Germinal center (tissue), 1 donor: ENCODE data around the gene TDG.
A peak's percentile ranks its signal among the peaks of the same experiment; 100 is the strongest.

Source experiments
- DNase-seq: peaks from one replicate; pipeline ENCODE4 v3.0.0; 2012; ENCODE audit warnings: mixed read lengths, low spot score

The TDG gene

DNA sequence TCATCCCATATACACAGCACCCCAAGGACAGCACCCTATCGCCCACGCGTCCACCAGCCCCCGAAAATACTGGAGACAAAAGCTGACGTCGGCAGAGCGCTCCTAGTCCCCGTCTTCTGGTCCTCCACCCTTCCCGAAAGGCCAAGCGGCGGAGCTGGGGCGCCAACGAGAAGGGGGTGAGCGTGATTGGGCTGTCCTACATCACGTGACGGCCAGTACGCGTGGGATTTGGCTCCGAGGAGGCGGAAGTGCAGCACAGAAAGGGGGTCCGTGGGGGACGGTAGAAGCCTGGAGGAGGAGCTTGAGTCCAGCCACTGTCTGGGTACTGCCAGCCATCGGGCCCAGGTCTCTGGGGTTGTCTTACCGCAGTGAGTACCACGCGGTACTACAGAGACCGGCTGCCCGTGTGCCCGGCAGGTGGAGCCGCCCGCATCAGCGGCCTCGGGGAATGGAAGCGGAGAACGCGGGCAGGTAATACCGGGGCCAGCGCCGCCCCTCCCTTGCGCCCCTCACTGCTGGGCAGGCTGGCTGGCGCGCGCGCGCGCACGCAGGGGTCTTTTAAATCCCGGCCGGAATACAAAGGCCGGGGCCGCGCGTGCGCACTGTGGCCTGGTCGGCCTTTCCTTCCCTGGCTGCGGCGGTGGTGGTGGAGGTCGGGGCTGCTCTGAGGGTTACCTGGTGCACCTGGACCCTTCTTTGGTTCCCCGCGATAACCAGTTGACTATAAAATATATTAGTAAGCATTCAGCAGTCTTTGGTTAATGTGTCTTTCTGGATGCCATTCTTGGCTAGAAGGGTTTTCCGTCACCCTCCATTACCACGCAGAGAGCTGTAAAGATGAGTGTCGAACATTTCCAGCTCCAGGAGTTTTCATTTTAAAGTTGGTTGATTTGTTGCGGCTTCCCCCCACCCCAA is at the start of gene TDG:
TDG (plus strand) TSS at position 283 of the 915 bp plus-strand sequence; CDS start at position 449, 166 bp downstream.
- peak; percentile 97 for DNase-seq

DNA sequence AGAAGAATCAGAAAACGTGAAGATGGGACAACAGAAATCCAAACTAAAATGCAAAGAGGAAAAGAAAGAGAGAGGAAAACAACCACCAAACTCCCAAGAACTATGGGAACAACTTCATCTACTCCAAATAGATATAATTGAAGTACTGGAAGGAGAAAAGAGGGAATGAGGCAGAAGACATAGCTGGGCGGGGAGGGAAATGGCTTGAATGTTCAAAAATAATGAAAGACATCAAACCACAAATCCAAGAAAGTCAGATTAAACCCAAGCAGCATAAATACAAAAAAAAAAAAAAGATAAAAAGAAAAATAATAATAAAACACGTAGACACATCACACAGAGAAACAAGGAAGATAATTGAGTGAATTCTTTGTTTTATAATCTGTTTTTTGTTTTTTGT is 47.8 kb upstream of the TDG start:
- DNase-seq, result no peak

DNA sequence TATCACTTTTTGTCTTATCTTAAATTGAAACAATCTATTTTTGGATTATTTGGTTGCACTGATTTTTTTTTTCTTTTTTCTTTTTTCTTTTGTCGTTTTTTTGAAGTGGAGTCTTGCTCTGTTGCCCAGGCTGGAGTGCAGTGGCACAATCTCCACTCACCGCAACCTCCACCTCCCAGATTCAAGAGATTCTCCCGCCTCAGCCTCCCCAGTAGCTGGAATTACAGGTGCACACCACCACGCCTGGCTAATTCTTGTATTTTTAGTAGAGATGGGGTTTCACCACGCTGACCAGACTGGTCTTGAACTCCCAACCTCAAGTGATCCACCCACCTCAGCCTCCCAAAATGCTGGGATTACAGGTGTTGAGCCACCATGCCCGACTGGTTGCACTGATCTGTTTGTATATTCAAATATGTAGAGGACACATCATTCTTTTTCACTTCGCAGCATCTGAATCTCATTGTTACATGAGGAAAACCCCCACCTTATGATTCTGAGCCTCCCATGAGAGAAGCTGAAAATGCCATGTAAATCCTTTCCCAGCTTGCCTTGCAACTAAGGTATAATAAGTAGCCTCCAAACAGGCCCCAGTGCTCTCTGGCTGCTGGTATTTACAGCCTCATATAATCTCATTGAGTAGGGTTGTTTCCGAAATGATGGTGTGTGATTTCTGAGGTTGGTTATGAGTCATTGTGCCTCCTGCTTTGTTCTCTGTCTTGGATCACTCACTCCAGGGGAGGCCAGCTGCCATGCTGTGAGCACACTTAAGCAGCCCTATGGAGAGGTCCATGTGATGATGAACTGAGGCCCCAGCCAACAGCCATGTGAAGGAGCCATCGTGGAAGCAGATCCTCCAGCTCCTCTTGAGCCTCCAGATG is 40.7 kb upstream of the TDG start:
- DNase-seq, result no peak

DNA sequence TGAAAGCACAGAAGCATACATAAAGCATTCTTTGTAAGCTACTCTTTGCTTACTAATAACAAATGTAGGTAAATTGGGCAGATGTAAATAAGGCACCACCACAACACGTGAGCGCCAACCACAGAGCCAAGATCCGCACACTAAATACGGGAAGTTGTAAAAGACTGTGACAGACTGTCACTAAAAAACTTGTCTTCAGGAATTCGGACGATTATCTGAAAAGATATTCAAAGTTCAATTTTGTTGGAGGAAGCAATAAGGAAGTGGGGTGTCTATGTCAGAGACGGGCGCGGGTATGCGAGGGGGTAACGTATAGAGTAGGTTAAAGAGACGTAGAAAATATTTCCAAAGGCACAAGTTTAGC is 37.0 kb upstream of the TDG start:
- peak; percentile 58 for DNase-seq

DNA sequence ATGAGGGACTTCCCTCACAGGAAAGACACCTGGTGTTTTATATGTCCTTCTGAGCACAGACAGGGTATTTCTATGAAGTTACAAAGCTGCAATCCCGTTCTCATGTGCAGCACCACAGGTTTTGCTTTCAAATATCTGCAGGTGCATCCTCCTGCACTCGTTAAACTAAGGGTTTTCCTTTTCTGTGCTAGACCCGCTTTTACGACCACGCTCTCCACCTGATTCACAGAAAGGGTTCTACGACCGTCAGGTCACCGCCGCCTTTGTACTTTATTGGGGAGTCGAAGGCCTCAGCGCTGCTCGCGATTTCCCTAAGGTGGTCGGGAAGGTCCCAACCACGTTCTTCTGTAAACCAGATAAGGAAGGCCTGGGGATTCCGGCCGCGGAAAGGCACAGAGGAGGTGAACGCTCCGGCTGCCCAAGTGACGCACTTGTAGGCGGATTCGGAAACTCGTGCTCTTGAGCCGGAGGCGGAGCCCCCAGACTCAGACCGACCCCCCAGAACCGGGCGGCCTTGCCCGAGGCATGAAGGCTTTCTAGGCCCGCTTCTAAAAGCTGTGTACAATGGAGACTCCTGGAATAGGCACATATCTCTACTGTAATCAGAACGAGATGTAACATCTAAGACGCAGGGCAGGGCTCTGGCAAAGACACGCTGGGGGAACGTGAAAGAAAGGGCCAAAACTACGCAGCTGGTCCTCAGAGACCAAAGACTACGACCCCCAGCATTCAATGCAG is 36.5 kb upstream of the TDG start:
- DNase-seq, result peak; percentile 72

DNA sequence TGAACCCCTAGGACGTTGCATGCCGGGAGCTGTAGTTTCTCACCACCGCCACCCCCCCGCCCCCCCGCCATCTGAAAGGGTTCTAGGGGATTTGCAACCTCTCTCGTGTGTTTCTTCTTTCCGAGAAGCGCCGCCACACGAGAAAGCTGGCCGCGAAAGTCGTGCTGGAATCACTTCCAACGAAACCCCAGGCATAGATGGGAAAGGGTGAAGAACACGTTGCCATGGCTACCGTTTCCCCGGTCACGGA is 36.0 kb upstream of the TDG start:
- DNase-seq, result peak; percentile 87

DNA sequence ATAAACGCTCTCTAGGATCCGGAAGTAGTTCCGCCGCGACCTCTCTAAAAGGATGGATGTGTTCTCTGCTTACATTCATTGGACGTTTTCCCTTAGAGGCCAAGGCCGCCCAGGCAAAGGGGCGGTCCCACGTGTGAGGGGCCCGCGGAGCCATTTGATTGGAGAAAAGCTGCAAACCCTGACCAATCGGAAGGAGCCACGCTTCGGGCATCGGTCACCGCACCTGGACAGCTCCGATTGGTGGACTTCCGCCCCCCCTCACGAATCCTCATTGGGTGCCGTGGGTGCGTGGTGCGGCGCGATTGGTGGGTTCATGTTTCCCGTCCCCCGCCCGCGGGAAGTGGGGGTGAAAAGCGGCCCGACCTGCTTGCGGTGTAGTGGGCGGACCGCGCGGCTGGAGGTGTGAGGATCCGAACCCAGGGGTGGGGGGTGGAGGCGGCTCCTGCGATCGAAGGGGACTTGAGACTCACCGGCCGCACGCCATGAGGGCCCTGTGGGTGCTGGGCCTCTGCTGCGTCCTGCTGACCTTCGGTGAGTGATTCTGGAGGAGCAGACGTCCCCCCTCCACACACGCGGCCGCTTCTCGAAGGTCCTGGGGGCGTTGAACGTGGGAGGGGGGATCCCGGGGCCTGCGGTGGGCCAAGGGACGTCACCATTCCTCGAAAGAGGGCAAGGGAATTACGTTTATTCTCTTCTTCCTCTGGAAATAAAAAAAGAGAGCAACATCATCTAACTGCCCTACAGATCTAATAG is 35.5 kb upstream of the TDG start, which contains the start of gene HSP90B1:
HSP90B1 (plus strand) TSS at position 377 of the 753 bp plus-strand sequence; CDS start at position 483, 106 bp downstream.
- peak; percentile 100 for DNase-seq

DNA sequence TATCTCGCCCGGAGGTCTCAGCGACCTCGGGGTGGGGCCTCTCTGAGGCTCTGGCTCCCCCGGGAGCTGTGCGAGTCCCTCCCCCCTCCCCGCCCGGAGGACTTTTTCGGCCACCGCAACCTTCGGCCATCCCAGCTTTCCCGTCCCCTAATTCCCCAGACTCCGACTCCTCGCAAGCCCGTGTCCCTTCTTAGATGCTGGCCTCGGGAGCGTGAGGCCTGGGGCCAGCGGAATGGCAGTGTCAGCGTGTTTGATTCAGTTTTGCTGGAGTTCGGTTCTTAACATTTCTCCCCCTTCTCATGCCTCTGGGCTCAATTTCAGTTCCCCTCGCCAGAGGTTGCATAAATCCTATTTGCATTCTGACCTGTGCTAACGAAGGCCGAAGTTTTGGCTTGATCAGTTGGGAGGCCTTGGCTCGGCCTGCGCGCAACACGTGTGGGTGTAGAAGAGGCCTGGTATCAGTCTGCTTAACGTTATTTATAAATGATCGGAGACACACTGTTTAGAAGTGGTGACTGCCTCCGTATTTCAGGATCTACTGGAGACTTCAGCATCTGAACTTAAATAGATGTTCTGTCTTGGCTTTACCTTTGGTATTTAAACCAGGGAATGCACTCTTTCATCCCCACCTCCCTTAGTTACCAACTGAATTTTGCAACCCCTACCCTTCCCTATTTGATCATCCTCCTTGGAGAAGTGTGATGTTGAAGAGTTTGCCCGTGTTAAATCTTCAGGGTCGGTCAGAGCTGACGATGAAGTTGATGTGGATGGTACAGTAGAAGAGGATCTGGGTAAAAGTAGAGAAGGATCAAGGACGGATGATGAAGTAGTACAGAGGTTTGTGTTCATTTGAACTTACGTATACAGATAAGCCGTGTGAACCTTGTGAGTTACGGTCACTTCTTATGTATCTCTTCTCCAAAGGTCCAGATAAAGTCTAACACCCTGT is 34.6 kb upstream of the TDG start:
- peak; percentile 29 for DNase-seq

DNA sequence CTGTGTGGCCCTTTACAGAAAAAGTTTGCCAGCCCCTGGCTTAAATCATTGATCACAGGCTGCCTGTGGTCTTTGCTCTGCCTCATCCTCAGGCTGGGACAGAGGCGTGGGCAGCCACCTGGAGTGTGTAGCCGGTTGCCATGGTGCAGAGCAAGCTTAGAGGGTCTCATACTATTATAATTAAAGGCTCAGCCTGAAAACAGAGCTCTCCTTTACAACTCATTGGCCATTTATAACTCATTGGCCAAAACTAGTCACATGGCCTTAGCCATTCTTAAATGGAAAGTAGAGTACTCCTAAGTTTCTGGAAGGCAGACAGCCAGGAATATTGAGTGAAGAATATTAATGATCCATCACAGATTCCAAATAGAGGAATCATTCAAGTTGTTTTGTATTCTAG is 32.4 kb upstream of the TDG start:
- no peak for DNase-seq

DNA sequence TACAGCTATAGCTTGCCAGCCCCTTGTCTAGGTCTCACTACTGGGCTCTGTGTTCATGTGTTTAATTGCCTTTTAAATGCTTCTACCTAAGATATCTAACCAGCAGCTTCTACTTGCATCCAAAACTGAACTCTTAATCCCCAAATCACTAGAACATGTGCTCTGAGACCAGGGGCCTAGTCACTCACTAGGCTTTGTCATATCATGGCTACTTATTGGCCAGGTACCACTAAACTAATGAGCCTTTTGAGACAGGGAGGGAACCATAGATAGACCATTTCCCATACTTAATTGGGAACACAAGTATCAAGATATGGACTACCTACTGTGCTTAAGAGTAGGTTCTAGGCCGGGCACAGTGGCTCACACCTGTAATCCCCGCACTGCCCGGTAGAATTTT is 29.0 kb upstream of the TDG start:
- no peak for DNase-seq

DNA sequence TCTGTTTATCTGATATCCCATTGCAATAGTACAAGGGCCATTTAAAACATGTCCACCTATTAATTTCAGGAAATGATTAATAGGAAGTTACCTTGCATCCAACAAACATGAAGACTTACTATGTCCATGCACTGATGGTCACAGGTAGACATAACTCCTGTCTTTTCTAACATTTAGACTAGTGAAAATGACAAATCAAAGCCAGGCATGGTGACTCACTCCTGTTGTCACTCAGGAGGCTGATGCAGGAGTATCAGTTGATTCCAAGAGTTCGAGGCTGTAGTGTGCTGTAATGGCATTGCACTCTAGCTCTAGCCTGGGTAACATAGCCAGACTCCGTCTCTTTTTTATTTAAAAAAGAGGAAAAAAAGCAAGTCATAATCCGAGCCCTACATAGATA is 20.7 kb upstream of the TDG start:
- no peak for DNase-seq

DNA sequence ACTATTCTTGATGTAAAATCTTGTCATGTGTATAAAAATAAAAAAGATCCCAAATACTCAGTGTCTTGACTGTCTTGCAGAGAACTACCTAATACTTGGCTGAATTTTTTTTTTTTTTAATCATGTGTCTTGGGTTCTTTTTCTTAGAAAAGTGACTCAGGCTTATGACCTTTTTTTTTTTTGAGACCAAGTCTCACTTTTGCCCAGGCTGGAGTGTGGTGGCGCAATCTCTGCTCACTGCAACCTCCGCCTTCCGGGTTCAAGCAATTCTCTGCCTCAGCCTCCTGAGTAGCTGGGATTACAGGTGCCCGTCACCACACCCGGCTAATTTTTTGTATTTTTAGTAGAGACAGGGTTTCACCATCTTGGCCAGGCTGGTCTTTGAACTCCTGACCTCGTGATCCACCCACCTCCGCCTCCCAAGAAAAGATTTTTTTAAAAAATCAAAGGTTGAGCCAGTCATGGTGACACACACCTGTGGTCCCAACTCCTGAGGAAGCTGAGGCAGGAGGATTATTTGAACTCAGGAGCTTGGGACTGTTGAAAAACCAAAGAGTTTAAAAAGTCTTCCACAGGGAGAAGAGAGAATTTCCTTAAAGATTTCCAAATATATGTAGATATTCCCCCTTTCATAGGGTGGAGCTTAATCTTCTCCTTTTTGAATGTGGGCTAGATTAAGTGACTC is 17.7 kb upstream of the TDG start:
- no peak for DNase-seq

DNA sequence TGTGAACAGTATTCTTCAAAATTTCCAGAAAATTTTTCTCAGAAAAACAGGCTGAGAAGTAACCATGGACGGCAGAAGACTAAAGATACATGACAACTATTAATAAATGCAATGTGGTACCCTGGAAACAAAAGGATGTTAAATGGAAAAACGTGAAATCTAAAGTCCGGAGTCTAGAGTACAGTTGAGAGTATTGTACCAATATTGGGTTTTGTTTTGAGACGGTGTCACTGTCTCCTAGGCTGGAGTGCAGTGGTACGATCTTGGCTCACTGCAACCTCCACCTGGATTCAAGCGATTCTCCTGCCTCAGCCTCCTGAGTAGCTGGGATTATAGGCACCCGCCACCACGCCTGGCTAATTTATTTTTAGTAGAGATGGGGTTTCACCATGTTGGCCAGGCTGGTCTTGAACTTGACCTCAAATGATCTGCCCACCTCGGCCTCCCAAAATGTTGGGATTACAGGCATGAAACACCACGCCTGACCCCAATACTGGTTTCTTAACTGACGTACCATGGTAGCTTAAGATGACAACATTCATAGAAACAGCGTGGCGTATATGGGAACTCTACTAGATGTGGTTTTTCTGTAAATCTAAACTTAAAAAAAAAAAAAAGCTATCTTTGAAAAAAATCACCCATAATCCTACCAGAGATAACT is 16.8 kb upstream of the TDG start:
- no peak for DNase-seq

DNA sequence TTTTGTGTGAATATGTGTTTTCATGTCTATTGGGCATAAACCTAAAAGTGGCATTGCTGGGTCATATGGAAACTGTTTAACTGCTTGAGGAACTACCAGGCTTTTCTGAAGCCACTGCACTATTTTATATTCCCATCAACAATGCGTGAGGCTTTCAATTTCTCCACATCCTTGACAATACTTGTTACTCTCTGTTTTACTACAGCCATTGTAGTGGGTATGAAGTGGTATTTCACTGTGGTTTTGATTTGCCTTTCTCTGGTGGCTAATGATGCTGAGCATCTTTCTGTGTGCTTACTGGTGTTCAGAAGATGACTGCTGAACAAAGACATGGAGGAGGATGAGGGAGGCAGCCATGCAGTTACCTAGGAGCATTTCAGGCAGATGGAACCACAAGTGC is 13.2 kb upstream of the TDG start:
- DNase-seq, result no peak

DNA sequence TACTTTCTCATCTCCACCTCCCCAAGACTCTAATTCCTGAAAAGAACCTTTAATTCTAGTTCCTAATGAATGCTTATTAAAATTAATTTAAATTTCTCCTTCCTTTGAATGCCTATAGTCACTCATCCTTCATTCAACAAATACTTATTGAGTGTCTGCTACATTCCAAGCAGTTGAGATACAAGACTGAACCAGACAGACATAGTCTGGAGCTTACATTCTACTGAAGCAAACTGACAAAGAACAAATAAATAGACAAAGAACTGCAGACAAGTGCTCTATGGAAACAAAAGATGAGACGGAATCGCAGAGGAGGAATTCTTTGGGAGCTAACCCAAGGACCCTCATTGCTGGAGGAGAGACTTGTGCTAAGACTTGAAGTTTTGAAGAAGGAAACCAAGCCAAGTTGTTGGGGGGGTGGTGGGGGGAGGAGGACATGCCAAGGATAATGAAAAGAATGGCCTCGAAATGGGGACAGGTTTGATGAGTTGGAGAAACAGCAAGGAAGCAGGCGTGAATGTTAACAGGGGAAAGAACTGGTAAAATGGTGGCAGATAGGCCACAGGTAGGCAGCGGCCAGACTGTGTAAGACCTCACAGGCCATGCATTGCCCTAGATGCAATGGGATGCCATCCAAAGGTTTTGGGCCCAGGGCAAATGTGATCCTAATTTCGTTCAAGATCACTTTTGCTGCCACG is 9.7 kb upstream of the TDG start:
- peak; percentile 16 for DNase-seq

DNA sequence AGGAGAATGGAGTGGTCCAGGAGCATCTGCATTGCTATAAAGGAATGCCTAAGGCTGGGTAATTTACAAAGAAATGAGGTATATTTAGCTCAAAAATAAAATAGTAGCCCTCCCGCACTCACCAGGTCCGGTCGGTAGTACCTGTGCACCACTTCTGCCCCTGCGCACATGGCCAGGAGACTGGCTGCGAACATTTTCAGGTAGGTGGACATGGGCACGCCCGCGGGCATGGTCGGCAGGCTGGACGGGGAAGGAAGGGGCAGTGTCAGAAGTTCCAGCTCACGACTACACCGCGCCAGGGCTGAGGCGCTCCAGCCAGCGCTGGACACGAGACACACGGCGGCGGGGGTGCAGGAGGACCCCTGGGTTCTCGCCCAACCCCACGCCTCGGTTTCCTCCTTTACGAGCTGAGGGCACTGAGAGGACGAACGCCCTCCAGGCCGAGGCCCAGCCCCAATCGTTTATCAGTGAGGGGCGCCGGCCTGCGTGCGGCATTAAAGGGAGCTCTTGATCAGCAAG is 9.1 kb upstream of the TDG start:
- DNase-seq, result no peak

DNA sequence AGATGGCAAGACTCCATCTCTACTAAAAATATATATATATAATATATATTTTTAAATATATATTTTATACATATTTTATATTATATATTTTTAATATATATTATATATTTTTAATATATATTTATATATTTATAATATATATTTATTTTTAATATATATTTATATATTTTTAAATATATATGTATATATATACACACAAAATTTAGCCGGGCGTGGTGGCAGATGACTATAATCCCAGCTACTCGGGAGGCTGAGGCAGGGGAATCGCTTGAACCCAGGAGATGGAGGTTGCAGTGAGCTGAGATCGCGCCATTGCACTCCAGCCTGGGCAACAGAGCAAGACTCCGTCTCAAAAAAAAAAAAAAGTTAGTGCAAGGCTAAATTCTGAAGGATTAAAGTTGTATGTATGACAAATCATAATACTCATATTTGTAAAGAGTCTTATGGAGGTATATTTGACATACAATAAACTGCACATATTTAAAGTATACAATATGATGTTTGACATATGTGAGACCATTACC is 7.7 kb upstream of the TDG start:
- DNase-seq, result no peak

DNA sequence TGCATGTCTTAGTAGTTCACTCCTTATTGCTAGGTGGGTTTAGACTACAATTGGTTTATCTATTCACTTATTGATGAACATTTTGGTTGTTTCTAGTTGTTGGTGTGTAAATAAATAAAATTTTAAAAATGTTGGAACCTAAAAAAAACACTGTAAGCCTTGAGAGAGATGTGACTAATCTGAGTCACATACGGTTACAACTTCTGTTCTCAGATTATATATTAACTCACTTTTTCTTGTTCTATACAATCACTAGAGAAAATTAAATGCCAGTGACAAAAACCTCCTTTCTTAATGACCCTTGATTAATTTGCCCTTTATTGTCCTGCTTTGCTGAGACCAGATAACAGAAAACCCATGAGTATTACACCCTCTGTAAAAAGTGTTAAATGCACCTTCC is 7.1 kb upstream of the TDG start:
- no peak for DNase-seq
